Activated naive CD8-positive, alpha-beta T cell treated with anti-CD3 and anti-CD28 coated beads, Interleukin-2, amount 50 U/mL, for 24 hours (primary cell): ENCODE measurements around the gene SF3A1.

ENCODE experiments used
- ATAC-seq: fragments of 150-1000 bp; cut with Tn5 transposase; one replicate; pipeline ENCODE4 v1.10.0; 2021
- DNase-seq: peaks from one replicate; pipeline ENCODE4 v3.0.0; 2021
- H3K27ac Mint-ChIP-seq: one replicate; pipeline ENCODE4 v1.8.0; 2021; ENCODE audit warnings: mild to moderate bottlenecking, mixed read lengths
- H3K27me3 Mint-ChIP-seq: one replicate; pipeline ENCODE4 v1.8.0; 2021; ENCODE audit warnings: mixed read lengths
- H3K36me3 Mint-ChIP-seq: one replicate; pipeline ENCODE4 v1.8.0; 2021; ENCODE audit warnings: low read depth, mixed read lengths
- H3K4me1 Mint-ChIP-seq: one replicate; pipeline ENCODE4 v1.8.0; 2021; ENCODE audit warnings: mixed read lengths
- H3K4me3 Mint-ChIP-seq: one replicate; pipeline ENCODE4 v1.8.0; 2021; ENCODE audit warnings: mild to moderate bottlenecking, moderate library complexity, mixed read lengths
- H3K9me3 Mint-ChIP-seq: one replicate; pipeline ENCODE4 v1.8.0; 2021; ENCODE audit warnings: mixed read lengths

Gene SF3A1

DNA sequence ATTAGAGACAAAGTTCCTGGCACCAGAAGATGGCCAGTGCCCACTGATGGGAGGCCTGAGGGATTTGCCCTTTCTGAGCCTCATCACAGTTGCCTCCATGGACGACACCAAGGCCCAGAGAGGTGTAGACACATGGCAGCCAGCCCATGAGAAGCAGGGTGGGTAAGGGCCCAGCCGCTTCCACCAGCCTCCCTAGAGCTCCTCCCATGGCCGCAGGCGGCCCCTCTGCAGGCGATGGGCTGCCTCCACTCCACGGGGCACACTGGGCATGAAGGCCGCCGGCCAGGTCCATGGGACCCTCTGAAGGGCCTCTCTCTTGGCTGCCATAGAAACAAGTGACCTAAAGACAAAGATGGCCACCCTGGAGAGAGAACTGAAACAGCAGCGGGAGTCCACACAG, 14.6 kb upstream of the SF3A1 start:
- ATAC-seq (no peak), DNase-seq (no peak)
- Mint-ChIP-seq H3K36me3 (no peaks in the 10 kb centered on the region), H3K4me1 (no peaks in the 10 kb centered on the region), H3K4me3 (no peak overlapping the region), H3K27me3 (no peaks in the 10 kb centered on the region), H3K27ac (no peak overlapping the region), H3K9me3 (no peaks in the 10 kb centered on the region)

DNA sequence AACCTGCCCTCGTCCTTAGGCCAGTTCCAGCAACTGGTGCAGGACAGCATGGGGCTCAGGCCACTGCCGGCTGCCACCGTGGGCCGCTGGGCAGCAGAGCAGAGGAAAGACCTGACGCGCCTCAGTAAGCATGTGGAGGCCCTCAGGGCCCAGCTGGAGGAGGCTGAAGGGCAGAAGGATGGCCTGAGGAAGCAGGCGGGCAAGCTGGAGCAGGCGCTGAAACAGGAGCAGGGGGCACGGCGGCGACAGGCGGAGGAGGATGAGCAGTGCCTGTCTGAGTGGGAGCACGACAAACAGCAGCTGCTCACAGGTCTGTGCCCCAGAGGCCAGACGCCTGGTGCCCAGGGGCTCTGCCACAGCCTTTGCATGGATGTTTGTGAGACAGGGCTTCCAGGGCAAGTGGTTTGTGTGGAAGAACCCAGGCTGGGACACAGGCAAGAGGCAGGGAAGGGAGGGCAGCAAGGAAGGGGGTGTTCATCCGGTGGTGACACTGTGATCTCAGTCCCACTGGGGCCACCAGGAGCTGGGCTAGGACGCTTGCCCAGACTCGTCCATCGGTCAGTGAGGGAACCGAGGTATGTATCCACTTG, 14.0 kb upstream of the SF3A1 start:
- ATAC-seq (no peak), DNase-seq (no peak)
- Mint-ChIP-seq H3K27ac (no peak overlapping the region), H3K36me3 (no peaks in the 10 kb centered on the region), H3K4me1 (no peaks in the 10 kb centered on the region), H3K9me3 (no peaks in the 10 kb centered on the region), H3K4me3 (no peak overlapping the region), H3K27me3 (no peaks in the 10 kb centered on the region)

DNA sequence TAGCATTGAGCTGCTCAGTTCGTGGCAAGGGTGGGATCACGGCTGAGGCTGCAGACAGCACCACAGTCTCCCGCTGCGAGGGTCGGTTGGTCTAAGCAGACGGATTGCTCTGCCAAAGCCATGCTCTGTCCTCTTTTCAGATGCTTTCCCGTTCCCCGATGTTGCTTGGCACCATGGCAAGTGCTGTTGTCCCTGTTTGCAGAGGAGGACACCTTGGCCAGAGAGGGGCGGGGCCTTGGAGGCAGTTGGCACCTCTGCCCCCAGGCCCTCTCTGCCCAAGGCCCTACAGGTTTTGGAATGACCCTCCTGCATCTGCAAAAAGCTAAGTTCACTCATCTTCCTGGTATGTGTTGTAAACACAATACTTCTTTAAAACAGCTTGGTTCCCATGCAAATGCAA, 11.7 kb upstream of the SF3A1 start:
- Mint-ChIP-seq H3K9me3 (no peaks in the 10 kb centered on the region), H3K36me3 (no peaks in the 10 kb centered on the region), H3K4me1 (no peaks in the 10 kb centered on the region), H3K27me3 (no peaks in the 10 kb centered on the region), H3K4me3 (no peak overlapping the region), H3K27ac (no peak overlapping the region)
- no peak for ATAC-seq
- DNase-seq, result no peak

DNA sequence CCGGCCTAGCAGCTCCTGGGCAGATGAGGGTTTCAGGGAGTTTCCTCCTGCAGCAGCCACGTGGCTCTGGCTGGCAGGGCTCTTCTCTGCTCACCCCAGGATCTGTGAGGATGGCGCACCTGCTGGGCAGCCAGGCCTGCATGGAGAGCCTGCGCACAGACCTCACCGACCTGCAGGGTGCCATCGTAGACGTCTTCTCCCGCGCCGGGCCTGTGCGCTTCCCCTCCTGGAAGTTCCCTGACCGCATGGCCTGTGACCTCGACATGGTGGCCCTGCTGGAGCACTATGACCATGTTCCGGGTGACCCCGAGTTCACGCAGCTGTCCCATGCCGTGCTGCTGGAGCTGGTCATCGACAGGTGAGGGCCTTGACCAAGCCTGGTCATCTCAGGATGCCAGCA, 9.2 kb upstream of the SF3A1 start:
- H3K36me3 Mint-ChIP-seq, result no peaks in the 10 kb centered on the region
- ATAC-seq (no peak), DNase-seq (no peak)
- no peaks in the 10 kb centered on the region for H3K4me1 Mint-ChIP-seq
- H3K9me3 Mint-ChIP-seq, result no peaks in the 10 kb centered on the region
- no peaks in the 10 kb centered on the region for H3K27me3 Mint-ChIP-seq
- no peak overlapping the region for H3K27ac Mint-ChIP-seq
- H3K4me3 Mint-ChIP-seq, result no peak overlapping the region

DNA sequence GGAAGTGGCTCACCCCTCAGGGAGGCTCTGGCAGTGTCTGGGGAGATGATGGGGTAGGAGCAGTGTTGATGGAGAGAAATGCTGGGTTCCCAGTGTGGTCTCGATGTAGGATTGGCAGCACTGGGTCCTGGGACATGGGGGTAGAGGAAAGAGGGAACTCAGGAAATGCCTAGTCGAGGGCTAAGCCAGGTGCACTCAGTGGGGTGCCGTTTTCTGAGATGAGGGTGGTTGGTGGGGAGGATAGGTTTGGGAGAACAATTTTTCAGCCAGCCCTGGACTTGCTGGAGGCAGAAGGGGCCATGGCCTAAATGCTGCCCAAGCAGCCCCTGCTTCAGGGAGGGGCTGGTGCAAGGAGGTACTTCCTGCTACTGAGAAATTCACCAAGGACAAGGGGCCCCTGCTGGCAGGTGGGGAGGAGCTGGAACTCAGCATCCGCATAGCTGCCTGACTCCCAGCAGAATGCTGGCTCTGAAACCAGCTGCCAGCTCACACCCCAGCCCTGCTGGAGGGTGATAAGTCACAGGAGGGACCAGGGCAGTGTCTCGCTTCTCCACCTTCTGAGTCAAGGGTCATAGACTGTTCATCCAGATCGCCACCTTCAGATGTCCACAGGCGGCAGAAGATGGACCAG, 6.1 kb upstream of the SF3A1 start:
- Mint-ChIP-seq H3K27me3 (no peaks in the 10 kb centered on the region), H3K27ac (no peak overlapping the region), H3K4me3 (no peak overlapping the region), H3K36me3 (no peaks in the 10 kb centered on the region), H3K9me3 (no peaks in the 10 kb centered on the region), H3K4me1 (peaks cover 2% of the 10 kb centered on the region)
- no peak for ATAC-seq
- no peak for DNase-seq

DNA sequence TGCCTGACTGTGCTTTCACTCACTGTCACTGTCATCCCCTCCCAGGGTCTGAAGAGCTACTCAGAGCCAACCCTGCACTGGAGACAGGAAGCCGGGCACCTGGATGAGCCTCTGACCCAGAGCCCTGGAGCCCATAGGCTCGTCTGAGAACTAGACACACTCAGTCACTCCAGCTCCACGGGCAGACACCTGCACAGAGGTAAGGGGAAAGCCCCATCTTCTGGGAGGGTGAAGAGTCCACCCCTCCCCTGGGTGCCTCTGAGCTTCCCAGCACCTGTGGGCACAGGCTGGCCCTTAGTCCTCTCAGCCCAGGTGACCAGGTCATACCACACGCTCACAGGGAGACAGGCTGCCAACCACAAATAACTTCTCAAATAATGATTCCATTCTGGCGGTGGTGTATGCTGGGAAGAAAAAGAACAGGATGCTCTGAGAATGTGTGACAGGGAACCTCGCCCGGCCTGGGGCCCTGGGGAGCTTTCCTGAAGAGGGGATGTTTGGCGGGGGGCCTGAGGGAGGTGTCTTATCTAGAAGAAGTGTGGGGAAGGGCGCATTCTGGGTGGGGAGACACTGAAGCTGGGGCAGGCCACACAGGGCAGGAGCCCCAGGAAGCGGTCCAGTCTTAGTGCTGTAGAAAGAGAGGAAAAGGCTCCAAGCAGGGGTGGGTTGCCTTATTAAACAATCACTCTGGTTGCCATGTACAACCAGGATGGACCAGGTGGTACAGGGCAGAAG, 5.4 kb upstream of the SF3A1 start:
- DNase-seq (no peak), ATAC-seq (no peak)
- H3K9me3 Mint-ChIP-seq, result no peaks in the 10 kb centered on the region
- H3K27ac Mint-ChIP-seq, result no peak overlapping the region
- H3K36me3 Mint-ChIP-seq, result no peaks in the 10 kb centered on the region
- peaks cover 5% of the 10 kb centered on the region for H3K4me1 Mint-ChIP-seq
- H3K4me3 Mint-ChIP-seq, result no peak overlapping the region
- no peaks in the 10 kb centered on the region for H3K27me3 Mint-ChIP-seq

DNA sequence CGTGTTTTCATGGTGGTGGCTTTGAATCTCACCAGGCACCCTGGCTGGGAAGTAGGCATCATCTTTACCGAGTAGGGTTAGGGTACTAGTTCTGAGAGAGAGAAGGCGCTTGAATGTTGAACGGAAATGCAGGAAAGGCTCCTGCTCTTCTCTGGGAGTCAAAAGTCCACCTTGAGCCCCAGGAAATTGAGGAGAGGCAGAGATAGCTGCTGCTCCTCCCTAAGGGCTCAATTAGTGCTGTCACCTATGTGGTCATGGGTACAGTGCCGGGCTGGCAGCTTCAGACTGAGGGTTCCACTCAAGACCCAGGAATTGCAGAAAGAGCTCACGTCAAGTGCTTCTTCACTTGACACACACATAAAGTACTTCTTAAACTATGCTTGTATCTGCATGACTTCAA, 1.8 kb upstream of the SF3A1 start:
- Mint-ChIP-seq H3K27me3 (no peaks in the 10 kb centered on the region), H3K36me3 (peaks cover 19% of the 10 kb centered on the region), H3K4me3 (no peak overlapping the region), H3K4me1 (peaks cover 32% of the 10 kb centered on the region), H3K27ac (no peak overlapping the region), H3K9me3 (no peaks in the 10 kb centered on the region)
- ATAC-seq (no peak), DNase-seq (no peak)

DNA sequence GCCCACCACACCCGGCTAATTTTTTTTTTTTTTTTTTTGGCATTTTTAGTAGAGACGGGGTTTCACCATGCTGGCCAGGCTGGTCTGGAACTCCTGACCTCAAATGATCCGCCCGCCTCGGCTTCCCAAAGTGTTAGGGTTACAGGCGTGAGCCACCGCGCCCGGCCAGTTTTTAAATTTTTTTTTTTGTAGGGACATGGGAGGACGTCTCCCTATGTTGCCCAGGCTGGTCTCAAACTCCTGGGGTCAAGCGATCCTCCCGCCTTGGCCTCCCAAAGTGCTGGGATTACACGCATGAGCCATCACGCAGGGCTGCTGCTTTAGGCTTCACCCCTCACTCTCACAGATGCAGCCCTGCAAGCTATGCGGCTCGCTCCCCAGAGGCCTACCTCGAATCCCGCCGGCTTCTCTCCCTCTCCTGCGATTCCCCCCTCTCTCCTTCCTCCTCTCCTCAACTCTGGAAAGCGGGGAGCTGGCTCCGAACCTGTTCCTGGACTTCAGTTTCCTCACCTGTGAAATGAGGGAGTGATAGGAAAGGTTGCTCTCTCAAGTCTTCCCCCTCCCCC, 1.0 kb upstream of the SF3A1 start:
- peaks cover 37% of the 10 kb centered on the region for H3K4me1 Mint-ChIP-seq
- no peaks in the 10 kb centered on the region for H3K9me3 Mint-ChIP-seq
- peak overlapping the region; percentile 55 for H3K27ac Mint-ChIP-seq
- ATAC-seq (no peak), DNase-seq (no peak)
- peaks cover 22% of the 10 kb centered on the region for H3K36me3 Mint-ChIP-seq
- peak overlapping the region; percentile 90 for H3K4me3 Mint-ChIP-seq
- no peaks in the 10 kb centered on the region for H3K27me3 Mint-ChIP-seq

DNA sequence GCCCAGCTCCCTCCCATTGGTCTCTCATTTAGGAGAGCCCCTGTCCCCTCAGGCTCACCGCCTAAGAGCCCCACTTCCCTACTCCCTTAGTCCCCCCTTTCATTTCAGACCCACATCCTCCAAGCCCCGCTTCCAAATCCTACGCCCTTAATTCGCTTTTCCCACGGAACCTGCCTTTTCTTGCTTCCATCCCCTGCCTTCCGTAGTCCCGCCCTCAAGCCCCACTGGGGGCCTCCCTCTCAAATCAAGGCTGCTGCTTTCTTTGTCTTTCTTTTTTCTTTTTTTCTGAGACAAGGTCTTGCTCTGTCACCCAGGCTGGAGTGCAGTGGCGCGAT, 509 bp upstream of the SF3A1 start:
- no peaks in the 10 kb centered on the region for H3K9me3 Mint-ChIP-seq
- H3K27ac Mint-ChIP-seq, result peak overlapping the region; percentile 55
- peaks cover 27% of the 10 kb centered on the region for H3K36me3 Mint-ChIP-seq
- H3K27me3 Mint-ChIP-seq, result no peaks in the 10 kb centered on the region
- ATAC-seq (no peak), DNase-seq (no peak)
- peak overlapping the region; percentile 90 for H3K4me3 Mint-ChIP-seq
- peaks cover 41% of the 10 kb centered on the region for H3K4me1 Mint-ChIP-seq

DNA sequence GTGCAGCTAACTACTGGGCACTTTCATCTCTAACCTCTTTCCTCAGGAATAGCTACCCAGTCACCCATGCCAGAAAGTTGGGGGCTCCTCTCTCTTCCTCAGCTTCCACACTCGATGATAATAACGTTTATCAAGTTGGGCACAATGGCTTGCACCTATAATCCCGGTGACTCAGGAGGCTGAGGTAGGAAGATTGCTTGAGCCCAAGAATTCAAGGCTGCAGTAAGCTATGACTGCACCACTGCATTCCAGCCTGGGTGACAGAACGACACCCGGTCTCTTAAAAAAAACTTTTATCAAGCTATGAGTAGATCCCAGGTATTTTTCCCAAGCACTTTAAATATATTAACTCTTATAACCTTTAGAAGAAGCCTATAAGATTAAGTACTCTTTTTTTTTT, 2.0 kb downstream of the SF3A1 start:
- Mint-ChIP-seq H3K4me1 (peaks cover 63% of the 10 kb centered on the region), H3K27ac (peak overlapping the region; percentile 48), H3K9me3 (no peaks in the 10 kb centered on the region), H3K36me3 (peaks cover 50% of the 10 kb centered on the region), H3K27me3 (no peaks in the 10 kb centered on the region), H3K4me3 (peak overlapping the region; percentile 32)
- DNase-seq (no peak), ATAC-seq (no peak)

DNA sequence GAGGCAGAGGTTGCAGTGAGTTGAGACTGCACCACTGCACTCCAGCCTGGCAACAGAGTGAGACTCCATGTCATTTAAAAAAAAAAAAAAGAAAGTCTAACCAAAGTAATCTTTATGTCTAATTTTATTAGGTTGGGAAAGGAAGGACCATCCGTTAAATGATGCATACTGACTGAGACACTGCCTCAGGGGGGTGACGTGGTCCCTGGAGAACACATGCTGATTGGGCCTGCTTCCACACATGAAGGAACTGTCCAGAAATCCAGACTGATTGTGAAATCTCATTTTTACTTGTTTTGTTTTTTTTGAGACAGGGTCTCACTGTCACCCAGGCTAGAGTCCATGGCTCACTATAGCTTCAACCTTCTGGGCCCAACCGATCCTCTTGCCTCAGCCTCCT, 5.5 kb downstream of the SF3A1 start:
- Mint-ChIP-seq H3K4me3 (no peak overlapping the region), H3K4me1 (peaks cover 80% of the 10 kb centered on the region), H3K9me3 (no peaks in the 10 kb centered on the region), H3K36me3 (peaks cover 69% of the 10 kb centered on the region), H3K27me3 (no peaks in the 10 kb centered on the region), H3K27ac (peak overlapping the region; percentile 46)
- DNase-seq (no peak), ATAC-seq (no peak)

DNA sequence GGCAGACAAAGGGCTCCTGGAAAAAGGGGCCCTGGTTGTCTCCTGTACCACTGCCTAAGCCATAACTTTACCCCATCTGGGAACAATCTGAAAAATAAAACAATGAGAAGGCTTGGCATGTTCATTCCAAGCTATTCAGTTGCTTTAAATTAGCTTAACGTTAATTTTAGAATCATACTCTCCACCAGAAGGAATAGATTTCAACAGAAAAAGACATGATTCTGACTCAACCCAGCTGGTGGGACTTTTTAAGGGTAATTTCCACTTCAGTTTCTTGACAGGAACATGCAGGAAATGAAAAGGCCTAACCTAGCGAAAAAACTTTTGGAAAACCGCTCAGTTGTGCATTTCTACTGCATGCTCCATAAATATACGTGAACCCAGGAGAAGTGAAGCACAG, 7.9 kb downstream of the SF3A1 start:
- ATAC-seq (no peak), DNase-seq (no peak)
- Mint-ChIP-seq H3K4me1 (peaks cover 68% of the 10 kb centered on the region), H3K9me3 (no peaks in the 10 kb centered on the region), H3K36me3 (peaks cover 69% of the 10 kb centered on the region), H3K27ac (peak overlapping the region; percentile 77), H3K4me3 (peak overlapping the region; percentile 18), H3K27me3 (no peaks in the 10 kb centered on the region)

DNA sequence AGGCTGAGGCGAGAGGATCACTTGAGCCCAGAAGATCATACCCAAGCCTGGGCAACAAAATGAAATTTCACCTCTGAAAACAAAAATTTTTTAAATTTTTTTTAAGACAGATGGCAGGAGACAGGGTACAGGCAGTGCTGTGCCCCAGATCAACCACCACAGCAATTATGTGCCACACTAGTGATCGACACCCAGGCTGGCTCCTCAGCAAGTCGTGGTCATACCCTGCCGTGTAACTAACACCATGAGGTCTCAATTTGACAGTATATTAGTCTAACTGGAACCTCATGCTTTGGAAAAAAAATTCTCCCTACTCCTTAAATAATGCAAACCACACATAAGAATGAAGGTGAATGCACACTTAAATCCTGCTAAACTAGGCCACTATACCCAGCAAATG, 8.3 kb downstream of the SF3A1 start:
- peak overlapping the region; percentile 77 for H3K27ac Mint-ChIP-seq
- DNase-seq (no peak), ATAC-seq (peak; percentile 42)
- peaks cover 70% of the 10 kb centered on the region for H3K36me3 Mint-ChIP-seq
- H3K27me3 Mint-ChIP-seq, result no peaks in the 10 kb centered on the region
- no peaks in the 10 kb centered on the region for H3K9me3 Mint-ChIP-seq
- H3K4me3 Mint-ChIP-seq, result peak overlapping the region; percentile 18
- peaks cover 64% of the 10 kb centered on the region for H3K4me1 Mint-ChIP-seq

DNA sequence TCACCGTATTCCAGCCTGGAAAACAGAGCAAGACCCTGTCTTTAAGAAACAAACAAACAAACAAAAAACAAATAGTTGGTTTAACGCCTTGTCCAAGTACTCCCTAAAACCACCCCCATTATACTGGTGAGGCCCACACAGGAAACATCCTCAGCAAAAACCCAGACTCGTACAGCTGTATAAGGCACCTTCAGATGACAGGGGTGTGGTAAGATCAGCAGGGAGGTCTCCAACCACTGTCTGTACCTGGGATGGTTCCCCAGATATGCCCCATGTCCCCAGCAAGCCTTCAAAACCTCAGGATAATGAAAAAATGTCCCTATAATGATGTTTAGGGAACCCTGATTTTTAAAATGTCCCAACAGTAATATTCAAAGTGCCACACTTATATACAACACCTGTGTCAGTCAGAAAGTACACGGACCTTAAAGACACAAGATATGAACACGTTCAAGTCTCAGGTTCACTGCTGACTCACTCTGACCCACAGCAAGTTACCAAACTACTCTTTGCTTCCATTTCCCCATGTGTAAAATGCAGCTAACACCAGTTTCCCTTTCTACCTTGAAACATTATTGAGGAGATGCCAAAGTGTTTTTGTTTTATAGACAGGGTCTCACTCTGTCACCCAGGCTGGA, 9.3 kb downstream of the SF3A1 start:
- Mint-ChIP-seq H3K9me3 (no peaks in the 10 kb centered on the region), H3K27ac (peak overlapping the region; percentile 67), H3K36me3 (peaks cover 72% of the 10 kb centered on the region), H3K4me1 (peaks cover 56% of the 10 kb centered on the region), H3K27me3 (no peaks in the 10 kb centered on the region), H3K4me3 (peak overlapping the region; percentile 12)
- peak; percentile 55 for ATAC-seq
- no peak for DNase-seq
